Hypothalamus (tissue), 51 donors: ENCODE results near the gene RHOH.

Experiments used
- DNase-seq, 51 donors: peaks; one replicate each; lab custom pipeline; 2025; lab: John Stamatoyannopoulos, UW

RHOH gene

GRCh38 chr4:40232610-40233009 lies 35.8 kb downstream of the RHOH start:
- DNase-seq = no peak

GRCh38 chr4:40233227-40233626 lies 36.4 kb downstream of the RHOH start:
- no peak for DNase-seq

GRCh38 chr4:40234519-40235039 lies 37.7 kb downstream of the RHOH start:
- DNase-seq = no peak

- DNase-seq = no peak
These were observed 41.3 kb downstream of the RHOH start for GRCh38 chr4:40238008-40238699.

- no peak for DNase-seq
These were observed 42.1 kb downstream of the RHOH start for GRCh38 chr4:40238700-40239548.

- no peak for DNase-seq
These were observed 43.3 kb downstream of the RHOH start for GRCh38 chr4:40240040-40240653.

GRCh38 chr4:40241026-40241425 lies 44.2 kb downstream of the RHOH start:
- DNase-seq = no peak

- DNase-seq = no peak
These were observed 45.1 kb downstream of the RHOH start for GRCh38 chr4:40241941-40242340.

GRCh38 chr4:40243386-40243948 lies 46.6 kb downstream of the RHOH start:
- no peak for DNase-seq

- no peak for DNase-seq
These were observed 47.8 kb downstream of the RHOH start for GRCh38 chr4:40244606-40245005.

GRCh38 chr4:40245550-40245949 lies 48.7 kb downstream of the RHOH start:
- no peak for DNase-seq

- DNase-seq = no peak
These were observed 49.4 kb downstream of the RHOH start for GRCh38 chr4:40246011-40246900.

- no peak for DNase-seq
These were observed 50.1 kb downstream of the RHOH start for GRCh38 chr4:40246938-40247337.

GRCh38 chr4:40247350-40247749 lies 50.5 kb downstream of the RHOH start:
- DNase-seq = no peak

- no peak for DNase-seq
These were observed 54.5 kb downstream of the RHOH start for GRCh38 chr4:40251366-40251765.

GRCh38 chr4:40253906-40254305 lies 57.1 kb downstream of the RHOH start:
- no peak for DNase-seq

- DNase-seq = no peak
These were observed 58.0 kb downstream of the RHOH start for GRCh38 chr4:40254608-40255392.

- no peak for DNase-seq
These were observed 58.8 kb downstream of the RHOH start for GRCh38 chr4:40255393-40256281.
